IMR-90 (cell line): ENCODE results near the gene RNF17. TPM values are rescaled to one million over a fixed set of nuclear protein-coding genes. Genes with fewer than 3 reads are reported as not detected.

Experiments
- ATAC-seq: fragments of 200-7000 bp; cut with Tn5 transposase; 2 replicates; pipeline ENCODE4 v1.9.1; 2020; ENCODE audit warnings: low read depth, mild to moderate bottlenecking, moderate library complexity
- BruUV-seq: library from RNA; stranded (reverse); fragments of 400-500 nt; replicated peaks from 2 replicates; lab custom pipeline; 2021; lab: Mats Ljungman, UMichigan
- CTCF ChIA-PET: fragments of 300-600 bp; formaldehyde crosslinking; extraction: SDS; loops from one replicate; lab custom pipeline; 2021; ENCODE audit warnings: antibody characterized with exemption; lab: Yijun Ruan, JAX
- POLR2A ChIA-PET: fragments of 300-600 bp; sonication (Branson Sonifier 250); formaldehyde crosslinking; loops from one replicate; lab custom pipeline; 2022; ENCODE audit warnings: antibody characterized with exemption; ENCODE audit not compliant: unreplicated experiment; lab: Charles Lee
- DNase-seq: peaks from one replicate; pipeline ENCODE4 v3.0.0; 2013
- H2AFZ ChIP-seq: replicated peaks from 2 replicates; pipeline ENCODE3; 2013; ENCODE audit warnings: low read length, mild to moderate bottlenecking; ENCODE audit not compliant: poor library complexity
- H2AK5ac ChIP-seq: 2 replicates; pipeline ENCODE4 v1.6.1; 2013; ENCODE audit warnings: low read depth, low read length, inconsistent platforms
- H2AK9ac ChIP-seq: replicated peaks from 2 replicates; pipeline ENCODE3; 2013; ENCODE audit warnings: mild to moderate bottlenecking, low read depth, low read length, moderate library complexity; ENCODE audit not compliant: poor library complexity
- H2BK120ac ChIP-seq: 2 replicates; pipeline ENCODE4 v1.6.1; 2013; ENCODE audit warnings: low read depth, low read length, inconsistent platforms
- H2BK15ac ChIP-seq: 3 replicates; pipeline ENCODE4 v1.6.1; 2013; ENCODE audit warnings: low read depth, low read length, inconsistent platforms
- H2BK20ac ChIP-seq: 2 replicates; pipeline ENCODE4 v1.6.1; 2013; ENCODE audit warnings: low read depth, mild to moderate bottlenecking, inconsistent platforms, low read length, moderate library complexity
- H2BK5ac ChIP-seq: 2 replicates; pipeline ENCODE4 v1.6.1; 2013; ENCODE audit warnings: mild to moderate bottlenecking, low read depth, low read length, inconsistent platforms; ENCODE audit not compliant: poor library complexity, severe bottlenecking
- H3K14ac ChIP-seq: replicated peaks from 2 replicates; pipeline ENCODE4 v1.6.1; 2013; ENCODE audit warnings: low read depth, low read length, inconsistent platforms
- H3K18ac ChIP-seq: 2 replicates; pipeline ENCODE4 v1.6.1; 2013; ENCODE audit warnings: low read depth, low read length, control low read depth
- H3K23ac ChIP-seq: 2 replicates; pipeline ENCODE4 v1.6.1; 2013; ENCODE audit warnings: low read depth, low read length, inconsistent platforms
- H3K27ac ChIP-seq: 2 replicates; pipeline ENCODE4 v1.5.1; 2013; ENCODE audit warnings: mild to moderate bottlenecking, control low read depth, low read length; ENCODE audit not compliant: insufficient read depth
- H3K27me3 ChIP-seq: 2 replicates; pipeline ENCODE4 v1.6.1; 2013; ENCODE audit warnings: low read length; ENCODE audit not compliant: control insufficient read depth, insufficient read depth
- H3K36me3 ChIP-seq: 2 replicates; pipeline ENCODE4 v1.6.1; 2013; ENCODE audit warnings: low read length, mixed read lengths; ENCODE audit not compliant: control insufficient read depth, insufficient read depth
- H3K4ac ChIP-seq: 2 replicates; pipeline ENCODE4 v1.6.1; 2013; ENCODE audit warnings: low read depth, low read length, inconsistent platforms
- H3K4me1 ChIP-seq: 2 replicates; pipeline ENCODE4 v1.6.1; 2013; ENCODE audit warnings: low read length, mixed read lengths; ENCODE audit not compliant: control insufficient read depth, insufficient read depth
- H3K4me2 ChIP-seq: 2 replicates; pipeline ENCODE4 v1.6.1; 2013; ENCODE audit warnings: low read depth, mild to moderate bottlenecking, control low read depth, low read length, moderate library complexity
- H3K4me3 ChIP-seq: 2 replicates; pipeline ENCODE4 v1.5.1; 2013; ENCODE audit warnings: low read depth, mild to moderate bottlenecking, control low read depth, low read length, moderate library complexity; ENCODE audit not compliant: insufficient read depth
- H3K56ac ChIP-seq: 2 replicates; pipeline ENCODE4 v1.6.1; 2013; ENCODE audit warnings: low read length, inconsistent platforms; ENCODE audit not compliant: insufficient read depth; ENCODE audit errors: extremely low read depth
- H3K79me1 ChIP-seq, 2 experiments: 2 replicates each; pipeline ENCODE4 v1.6.1; 2013; ENCODE audit warnings: low read length in 2 of 2, inconsistent platforms in 1 of 2, low read depth in 1 of 2
- H3K9ac ChIP-seq: 2 replicates; pipeline ENCODE4 v1.6.1; 2013; ENCODE audit warnings: low read depth, low read length, control low read depth
- H3K9me1 ChIP-seq: 2 replicates; pipeline ENCODE4 v1.6.1; 2013; ENCODE audit warnings: low read length, inconsistent platforms; ENCODE audit not compliant: insufficient read depth
- H3K9me3 ChIP-seq: 2 replicates; pipeline ENCODE4 v1.6.1; 2013; ENCODE audit warnings: low read length; ENCODE audit not compliant: control insufficient read depth, insufficient read depth
- H4K20me1 ChIP-seq: 2 replicates; pipeline ENCODE4 v1.6.1; 2013; ENCODE audit warnings: low read length, inconsistent platforms; ENCODE audit not compliant: insufficient read depth
- H4K5ac ChIP-seq: 2 replicates; pipeline ENCODE4 v1.6.1; 2013; ENCODE audit warnings: mild to moderate bottlenecking, low read depth, low read length, control low read depth
- H4K8ac ChIP-seq, 2 experiments: 2 replicates each; pipeline ENCODE4 v1.6.1; 2013; ENCODE audit warnings: low read depth in 2 of 2, low read length in 2 of 2, control low read depth in 1 of 2, inconsistent platforms in 1 of 2
- H4K91ac ChIP-seq: 2 replicates; pipeline ENCODE4 v1.6.1; 2013; ENCODE audit warnings: low read depth, low read length, inconsistent platforms; ENCODE audit not compliant: insufficient read depth
- MAZ ChIP-seq: IDR thresholded peaks from 2 replicates; pipeline ENCODE4 v1.6.1; 2012; ENCODE audit warnings: low read depth, mild to moderate bottlenecking, low read length, improper control_type of control experiment, moderate library complexity, borderline replicate concordance
- WGBS, 2 experiments: methylation state at CpG; one replicate each; pipeline versions ENCODE4 v1.1.5 to v1.1.7; 2013; ENCODE audit warnings: missing lambda C conversion rate in 2 of 2; ENCODE audit not compliant: insufficient read length in 1 of 2; ENCODE audit errors: extremely low coverage in 2 of 2; 5-methylcytosine and 5-hydroxymethylcytosine counted together
- dilution Hi-C: fragments of 300-500 bp; cut with HindIII; formaldehyde crosslinking; loops from one replicate; pipeline ENCODE4 v1.14.3; 2018; ENCODE audit warnings: low sequenced_read_pairs; ENCODE audit not compliant: unreplicated experiment
- in situ Hi-C: fragments of 300-500 bp; cut with MboI; formaldehyde crosslinking; loops from 3 replicates; pipeline ENCODE4 v1.14.3; 2019; ENCODE audit warnings: low sequenced_read_pairs, inconsistent platforms, mixed read lengths
- intact Hi-C: fragments of 100-400 bp; cut with micrococcal nuclease; formaldehyde crosslinking; loops from 2 replicates; pipeline ENCODE4 v1.10.0; 2022
- polyA plus RNA-seq, 3 experiments: library from polyadenylated mRNA; depleted of rRNA; stranded (reverse); fragments of >200 nt; gene quantifications; 2 replicates each; pipeline ENCODE4 v1.2.3, GENCODE V29; 2012; ENCODE audit warnings: low replicate concordance in 1 of 3
- total RNA-seq: library from RNA; depleted of rRNA; stranded (reverse); fragments of >200 nt; gene quantifications from 2 replicates; pipeline ENCODE4 v1.2.3, GENCODE V29; 2012

RNF17 gene
- total and polyA plus RNA-seq, 2 of the 4 experiments (the other 2 are of a cell fraction), result 0.03 to 0.18 TPM

- H3K23ac ChIP-seq, result no peak overlapping the region
Measured at GRCh38 chr13:24863748-24864540, 100.0 kb downstream of the RNF17 start.

More at GRCh38 chr13:24863748-24864540, 100.0 kb downstream of the RNF17 start:
- Histone ChIP-seq H3K4me1 (no peaks in the 10 kb centered on the region), H4K5ac (no peak overlapping the region), H2BK15ac (no peak overlapping the region), H4K8ac (no peak overlapping the region), H3K79me1 (no peaks in the 10 kb centered on the region), H3K4me3 (no peak overlapping the region), H3K9me3 (no peaks in the 10 kb centered on the region), H3K27me3 (peaks cover 6% of the 10 kb centered on the region), H3K4ac (no peak overlapping the region; the same call in 1 of the 2 replicates), H4K20me1 (no peaks in the 10 kb centered on the region), H3K4me2 (no peak overlapping the region), H2BK20ac (no peak overlapping the region), H2AK5ac (no peak overlapping the region), H3K56ac (no peak overlapping the region), H3K9ac (no peak overlapping the region), H4K91ac (no peak overlapping the region), H2BK5ac (no peak overlapping the region), H2BK120ac (no peak overlapping the region), H3K18ac (no peak overlapping the region), H3K36me3 (no peaks in the 10 kb centered on the region), H3K14ac (no peak overlapping the region), H2AFZ (peak overlapping the region; percentile 61), H3K9me1 (no peaks in the 10 kb centered on the region), H3K27ac (no peak overlapping the region), H2AK9ac (no peak overlapping the region)
- intact Hi-C loops (loop anchor here (2.0 kb wide), 1 partner anchor 105 kb away; no protein-coding TSS in a partner anchor), dilution Hi-C loops (no loop called here), in situ Hi-C loops (no loop called here)
- WGBS, 2 experiments, result 66% methylated on average over 2 of the region's 9 CpGs; no CpG with 5 or more reads in 1 of the 2 experiments
- no peak for DNase-seq
- ATAC-seq, result no peak; the same call in 1 of the 2 replicates
- no peak for TF ChIP-seq MAZ
- POLR2A ChIA-PET, result no interaction called here
- CTCF ChIA-PET, result no interaction called here
- BruUV-seq, result no TSS peak
